Lower leg skin (tissue), 4 donors: Measurements from ENCODE around the gene RLN3. TPM values are rescaled to one million over a fixed set of nuclear protein-coding genes. Genes with fewer than 3 reads are reported as not detected.
"Not testable (repeated sequence)": the region's sequence is repeated elsewhere in the genome, so short reads cannot be mapped to it uniquely, and the experiment has no call there.

ENCODE experiments used
- DNase-seq, 2 donors: peaks; one replicate each; pipeline ENCODE4 v3.0.0-alpha.2; 2019; ENCODE audit warnings: low spot score in 2 of 2
- H3K4me3 ChIP-seq: fragments of 200-600 bp; sonication (generic); 2 replicates; pipeline ENCODE4 v1.5.1; 2017; ENCODE audit warnings: mild to moderate bottlenecking, low read depth; ENCODE audit not compliant: poor library complexity, severe bottlenecking
- CTCF ChIP-seq, 3 donors: fragments of 450-650 bp; IDR thresholded peaks; one replicate each; pipeline ENCODE4 v1.5.1; 2016; ENCODE audit warnings: antibody characterized with exemption in 3 of 3, mild to moderate bottlenecking in 3 of 3, moderate library complexity in 2 of 3
- POLR2A ChIP-seq, 2 donors: fragments of 450-650 bp; IDR thresholded peaks; one replicate each; pipeline ENCODE4 v1.6.1; 2016 to 2017; ENCODE audit warnings: antibody characterized with exemption in 2 of 2, mild to moderate bottlenecking in 1 of 2, moderate library complexity in 1 of 2
- WGBS, 2 donors: methylation state at CpG; one replicate each; pipeline ENCODE4 v1.1.5; 2018; 5-methylcytosine and 5-hydroxymethylcytosine counted together
- intact Hi-C: fragments of 100-400 bp; cut with DNase I; formaldehyde crosslinking; loops from one replicate; pipeline ENCODE4 v1.15.0; 2023; ENCODE audit warnings: low total_unique reads
- total RNA-seq, 4 donors: library from RNA; depleted of rRNA; stranded (reverse); fragments of >200 nt; gene quantifications; one replicate each; pipeline ENCODE4 v1.1.0, GENCODE V29; 2016

RLN3 gene
- total RNA-seq, 4 donors from 2014 or later: not detected

- 79 to 86% methylated on average over 7 to 8 of the region's 8 CpGs for WGBS, 2 donors
- no peak overlapping the region for H3K4me3 ChIP-seq
- TF ChIP-seq POLR2A (IDR thresholded peaks at IDR 0.05) (no peak), CTCF (IDR thresholded peaks at IDR 0.05) (peak in 1 of 3 donors; percentile 18)
- intact Hi-C loops: no loop called here
- DNase-seq: no peak
These were observed 20.6 kb downstream of the RLN3 start for GRCh38 chr19:14048443-14049153.

- no peak overlapping the region for H3K4me3 ChIP-seq
- no peak for DNase-seq
- WGBS, 2 donors: 90 to 97% methylated on average over 4 of the region's 4 CpGs
- intact Hi-C loops: loop anchor here (10.0 kb wide), 1 partner anchor 86 kb away; no protein-coding TSS in a partner anchor
- no peak for TF ChIP-seq CTCF (IDR thresholded peaks at IDR 0.05)
- TF ChIP-seq POLR2A (IDR thresholded peaks at IDR 0.05): no peak
These were observed 22.6 kb downstream of the RLN3 start for GRCh38 chr19:14050512-14050911.

- not testable (repeated sequence) for DNase-seq, H3K4me3 ChIP-seq
- intact Hi-C loops: loop anchor here (10.0 kb wide), 1 partner anchor 86 kb away; no protein-coding TSS in a partner anchor
- WGBS, 2 donors: 91 to 93% methylated on average over 11 of the region's 11 CpGs
These were observed 23.0 kb downstream of the RLN3 start for GRCh38 chr19:14050961-14051360.

- TF ChIP-seq CTCF (IDR thresholded peaks at IDR 0.05) (no peak), POLR2A (IDR thresholded peaks at IDR 0.05) (no peak)
- H3K4me3 ChIP-seq: no peak overlapping the region
- intact Hi-C loops: loop anchor here (10.0 kb wide), 1 partner anchor 87 kb away; no protein-coding TSS in a partner anchor
- DNase-seq: no peak
- 60 to 86% methylated on average over 1 to 9 of the region's 9 CpGs for WGBS, 2 donors
These were observed 24.0 kb downstream of the RLN3 start for GRCh38 chr19:14051980-14052379.

- DNase-seq: no peak
- WGBS, 2 donors: 90 to 93% methylated on average over 6 of the region's 6 CpGs
- TF ChIP-seq CTCF (IDR thresholded peaks at IDR 0.05) (no peak), POLR2A (IDR thresholded peaks at IDR 0.05) (no peak)
- intact Hi-C loops: loop anchor here (10.0 kb wide), 1 partner anchor 88 kb away; no protein-coding TSS in a partner anchor
- no peak overlapping the region for H3K4me3 ChIP-seq
These were observed 24.5 kb downstream of the RLN3 start for GRCh38 chr19:14052470-14052869.

GRCh38 chr19:14053032-14053431 is 25.1 kb downstream of the RLN3 start:
- H3K4me3 ChIP-seq: no peak overlapping the region
- TF ChIP-seq CTCF (IDR thresholded peaks at IDR 0.05) (no peak), POLR2A (IDR thresholded peaks at IDR 0.05) (no peak)
- intact Hi-C loops: loop anchor here (10.0 kb wide), 1 partner anchor 88 kb away; no protein-coding TSS in a partner anchor
- DNase-seq: no peak
- 92 to 95% methylated on average over 3 of the region's 3 CpGs for WGBS, 2 donors
